GM21360 (cell line): Measurements from ENCODE around the gene CTAG1B.
"Not testable (repeated sequence)": the region's sequence is repeated elsewhere in the genome, so short reads cannot be mapped to it uniquely, and the experiment has no call there.

Experiments
- ATAC-seq: cut with Tn5 transposase; IDR thresholded peaks from one replicate; pipeline ENCODE4 v1.9.1; 2021; ENCODE audit warnings: mild to moderate bottlenecking, moderate library complexity; ENCODE audit not compliant: unreplicated experiment

CTAG1B gene

DNA sequence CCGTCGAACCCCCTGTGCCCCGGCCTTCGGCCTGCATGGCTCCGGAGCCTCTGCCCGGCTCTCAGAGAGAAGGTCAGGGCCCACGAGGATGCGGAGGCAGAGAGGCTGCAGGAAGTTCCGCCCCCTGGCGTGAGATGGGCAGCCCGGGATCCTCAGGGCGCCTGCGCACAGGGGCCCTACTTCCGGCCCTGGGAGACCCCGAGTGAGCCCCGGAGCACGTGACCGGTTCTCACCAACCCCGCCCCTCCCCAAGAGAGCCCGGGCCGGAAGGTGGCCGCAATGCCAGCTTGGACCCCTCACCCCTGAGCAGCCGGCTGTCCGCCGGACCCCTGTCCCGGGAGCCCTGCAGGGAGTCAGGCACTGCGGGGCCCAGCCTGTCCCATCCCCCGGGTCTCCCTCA, at the start of gene CTAG1B:
CTAG1B (minus strand) TSS at position 101 of the 400 bp plus-strand sequence; CDS start at position 37, 64 bp downstream.
- ATAC-seq: not testable (repeated sequence)

DNA sequence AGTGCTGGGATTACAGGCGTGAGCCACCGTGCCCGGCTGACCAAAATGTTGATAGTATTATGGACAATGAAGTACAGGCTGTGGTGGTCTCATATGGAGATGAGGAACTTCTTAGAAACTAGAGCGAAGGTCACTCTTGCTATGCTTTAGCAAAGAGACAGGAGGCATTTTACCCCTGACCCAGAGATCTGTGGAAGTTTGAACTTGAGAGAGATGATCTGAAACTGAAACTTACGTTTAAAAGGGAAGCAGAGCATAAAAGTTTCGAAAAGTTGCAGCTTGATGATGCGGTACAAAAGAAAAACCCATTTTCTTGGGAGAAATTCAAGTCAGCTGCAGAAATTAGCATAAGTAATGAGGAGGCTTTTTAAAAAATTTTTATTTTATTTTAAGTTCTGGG, 42.8 kb upstream of the CTAG1B start:
- ATAC-seq: no peak

DNA sequence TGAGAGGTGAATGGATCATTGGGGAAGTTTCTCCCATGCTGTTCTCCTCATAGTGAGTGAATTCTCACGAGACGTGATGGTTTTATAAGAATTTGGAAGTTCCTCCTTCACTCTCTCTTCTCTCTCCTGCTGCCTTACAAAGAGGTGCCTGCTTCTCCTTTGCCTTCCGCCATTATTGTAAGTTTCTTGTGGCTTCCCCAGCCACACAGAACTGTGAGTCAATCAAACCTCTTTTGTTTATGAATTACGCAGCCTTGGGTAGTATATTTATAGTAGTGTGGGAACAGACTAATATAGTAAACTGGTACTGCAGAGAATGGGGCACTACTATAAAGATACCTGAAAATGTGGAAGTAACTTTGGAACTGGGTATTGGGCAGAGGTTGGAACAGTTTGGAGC, 42.1 kb upstream of the CTAG1B start:
- ATAC-seq: no peak

GRCh38 chrX:154660541-154660940, 41.5 kb upstream of the CTAG1B start:
- ATAC-seq: no peak

DNA sequence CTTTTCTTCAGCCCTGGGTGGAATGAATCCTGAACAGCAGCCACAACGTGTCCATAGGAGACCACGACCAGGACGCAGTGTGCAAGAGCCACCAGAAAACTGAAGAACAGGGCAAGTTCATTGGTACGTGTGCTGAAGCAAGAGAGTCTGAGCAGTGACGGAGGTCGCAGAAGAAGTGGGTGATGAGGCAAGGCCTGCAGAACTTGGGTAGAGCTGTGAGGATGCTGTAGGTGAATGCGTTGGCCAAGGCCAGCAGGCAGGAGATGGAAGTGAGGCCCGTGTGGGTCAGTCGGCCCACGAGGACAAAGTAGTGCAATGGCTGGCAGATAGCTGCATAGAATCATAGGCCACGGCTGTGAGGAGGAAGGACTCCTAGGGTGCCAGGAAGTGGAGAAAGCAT, 39.9 kb upstream of the CTAG1B start:
- no peak for ATAC-seq

- no peak for ATAC-seq
Measured at GRCh38 chrX:154658187-154658586, 39.1 kb upstream of the CTAG1B start.

GRCh38 chrX:154657226-154657805, 38.2 kb upstream of the CTAG1B start:
- no peak for ATAC-seq

DNA sequence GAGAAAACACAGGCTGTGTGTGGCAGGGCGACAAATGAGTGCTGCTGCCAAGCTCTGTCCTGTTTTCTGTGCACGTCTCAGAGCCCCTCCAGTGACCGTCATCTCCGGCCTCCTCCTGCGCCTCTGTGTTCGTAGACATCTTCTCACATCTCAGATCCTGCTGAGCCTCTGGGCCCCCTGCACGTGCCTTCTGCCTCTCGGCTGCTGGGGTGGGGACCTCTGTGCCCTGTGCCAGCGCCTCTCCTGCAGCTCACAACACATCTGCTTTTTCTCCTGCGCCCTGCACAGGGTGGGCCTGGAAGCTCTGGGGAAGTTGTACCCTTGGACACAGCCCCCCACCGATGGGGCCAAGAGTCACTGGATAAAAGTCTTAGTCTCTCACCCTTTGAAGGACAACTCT, 36.7 kb upstream of the CTAG1B start:
- no peak for ATAC-seq

DNA sequence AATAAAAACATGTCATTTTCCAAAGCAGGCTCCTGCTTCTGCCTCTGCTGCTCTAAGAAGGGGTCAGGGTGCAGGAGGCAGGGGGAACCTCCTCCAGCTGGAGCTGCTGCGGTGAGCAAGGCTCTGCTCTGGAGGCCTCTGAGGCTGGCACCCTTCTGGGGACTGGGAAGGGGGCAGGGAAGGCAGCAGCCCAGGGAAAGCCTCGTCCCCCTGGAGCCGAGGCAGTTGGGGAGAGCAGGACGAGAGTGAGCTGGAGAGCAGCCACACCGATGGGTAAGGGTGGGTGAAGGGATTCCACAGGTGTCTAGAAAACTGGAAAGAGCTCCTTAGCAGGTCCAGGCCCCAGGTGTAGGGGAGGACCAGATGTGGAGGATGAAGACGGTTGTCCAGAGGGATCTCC, 36.3 kb upstream of the CTAG1B start:
- no peak for ATAC-seq

- no peak for ATAC-seq
Measured at GRCh38 chrX:154654925-154655324, 35.8 kb upstream of the CTAG1B start.

GRCh38 chrX:154654372-154654771, 35.3 kb upstream of the CTAG1B start:
- no peak for ATAC-seq

- not testable (repeated sequence) for ATAC-seq
Measured at GRCh38 chrX:154653413-154653812, 34.3 kb upstream of the CTAG1B start, which contains the start of gene CTAG2. TSS of gene CTAG2 (minus strand) at chrX:154653579. CDS start at chrX:154653515, 64 bp downstream.

- ATAC-seq: no peak
Measured at GRCh38 chrX:154653048-154653401, 33.9 kb upstream of the CTAG1B start.

GRCh38 chrX:154652311-154653047, 33.4 kb upstream of the CTAG1B start:
- ATAC-seq: no peak

DNA sequence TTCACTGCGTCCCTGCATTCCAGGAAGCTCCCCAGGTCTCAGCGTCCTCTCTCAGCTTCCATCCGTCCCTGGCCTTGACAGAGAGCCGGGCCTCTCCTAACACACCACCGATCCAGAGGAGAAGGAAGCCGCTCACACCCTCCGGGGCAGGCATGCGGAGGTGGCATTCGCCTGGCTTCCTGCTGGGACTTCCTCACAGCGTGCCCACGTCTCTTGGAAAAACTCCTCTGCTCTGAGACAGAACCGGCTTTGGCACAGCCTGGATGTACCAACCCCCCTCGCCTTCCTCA, 31.1 kb upstream of the CTAG1B start:
- ATAC-seq: no peak

- ATAC-seq: no peak
Measured at GRCh38 chrX:154649503-154650220, 30.6 kb upstream of the CTAG1B start.

- no peak for ATAC-seq
Measured at GRCh38 chrX:154648931-154649330, 29.8 kb upstream of the CTAG1B start.

DNA sequence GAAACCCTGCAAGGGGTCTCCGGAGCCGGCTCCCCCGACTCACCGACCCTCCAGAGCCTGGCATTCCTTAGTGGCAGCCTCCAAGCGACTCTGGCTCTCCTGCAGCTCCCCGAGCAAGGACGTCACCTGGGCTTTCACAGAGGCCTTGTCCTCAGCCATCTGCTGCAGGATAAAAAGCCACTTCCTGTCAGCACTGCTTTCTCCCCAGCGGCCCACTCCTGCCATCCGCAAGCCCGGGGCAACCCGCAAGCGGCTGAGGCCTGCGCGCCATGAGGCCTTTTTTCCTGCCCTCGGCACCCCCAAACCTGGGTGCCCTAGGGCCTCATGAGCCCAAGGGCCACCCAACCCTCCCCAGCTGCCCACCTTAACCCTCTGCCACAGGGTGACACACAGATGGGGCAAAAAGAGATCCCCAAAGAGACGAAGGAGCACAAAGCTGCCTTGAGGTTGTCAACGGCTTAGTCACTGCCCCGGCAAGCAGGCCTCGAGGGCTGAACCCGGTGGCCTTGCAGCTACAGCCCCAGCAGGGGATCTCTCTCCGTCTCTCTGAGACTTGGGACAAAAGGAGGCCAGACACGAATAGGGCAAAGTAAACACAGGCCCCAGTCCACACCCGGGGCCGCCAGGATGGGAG, 26.8 kb upstream of the CTAG1B start:
- not testable (repeated sequence) for ATAC-seq

GRCh38 chrX:154643708-154644107, 24.6 kb upstream of the CTAG1B start:
- not testable (repeated sequence) for ATAC-seq

GRCh38 chrX:154641740-154642139, 22.7 kb upstream of the CTAG1B start:
- not testable (repeated sequence) for ATAC-seq

DNA sequence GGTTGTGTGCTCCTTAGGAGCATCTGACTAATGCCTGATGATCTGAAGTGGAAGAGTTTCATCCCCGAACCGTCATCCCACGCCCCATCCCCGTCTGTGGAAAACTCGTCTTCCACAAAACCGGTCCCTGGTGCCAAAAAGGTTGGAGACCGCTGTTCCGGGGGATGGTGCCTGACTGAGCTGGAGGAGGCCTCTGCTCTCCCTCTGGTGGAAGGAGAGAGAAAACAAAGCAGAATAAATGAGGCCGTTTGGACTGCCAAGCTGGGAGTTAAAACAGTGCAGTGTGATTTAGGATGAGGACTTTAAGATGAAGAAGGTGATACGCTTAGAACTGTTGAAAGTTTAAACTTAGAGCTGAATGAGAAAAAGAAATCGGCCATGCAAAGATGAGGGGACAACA, 14.6 kb upstream of the CTAG1B start:
- ATAC-seq: not testable (repeated sequence)

DNA sequence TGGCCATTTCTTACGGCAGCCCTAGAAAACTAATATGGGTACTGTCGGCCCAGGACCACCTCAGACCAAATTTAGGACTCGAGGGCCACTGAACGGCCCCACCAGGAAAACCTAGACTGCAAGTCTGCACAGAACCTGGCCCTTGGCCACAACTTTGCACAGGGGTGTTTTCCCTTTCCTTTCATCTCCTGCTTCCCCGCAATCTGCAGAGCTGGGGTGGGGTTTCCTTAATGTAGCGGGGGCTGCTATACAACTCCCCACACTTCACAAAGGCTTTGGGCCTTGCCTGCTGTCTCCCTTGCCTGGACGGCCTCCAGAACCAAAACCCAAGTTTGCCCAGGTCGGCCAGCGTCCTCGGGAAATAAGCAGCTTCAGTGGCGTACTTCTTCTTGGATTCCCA, 11.9 kb upstream of the CTAG1B start:
- not testable (repeated sequence) for ATAC-seq
